CD14-positive monocyte (primary cell): ENCODE measurements around the gene PSEN1. TPM values are rescaled to one million over a fixed set of nuclear protein-coding genes. Genes with fewer than 3 reads are reported as not detected.

Experiments used
- DNase-seq, 3 donors: peaks; one replicate each; pipeline ENCODE4 v3.0.0-alpha.2; 2011 to 2022
- H2AFZ ChIP-seq: 2 replicates; pipeline ENCODE4 v1.6.0; 2012; ENCODE audit warnings: mild to moderate bottlenecking, low read depth, low read length, inconsistent platforms; ENCODE audit not compliant: insufficient read depth, poor library complexity, severe bottlenecking
- H3K27ac ChIP-seq, 2 donors: 1 replicate in 1 of 2; 2 replicates in 1 of 2; pipeline ENCODE4 v1.5.1; 2012 to 2013; ENCODE audit warnings: low read length in 2 of 2, control low read depth in 1 of 2, inconsistent platforms in 1 of 2, low read depth in 1 of 2, mild to moderate bottlenecking in 1 of 2
- H3K27me3 ChIP-seq, 2 donors: one replicate each; pipeline versions ENCODE4 v1.6.0 to v1.6.1; 2011 to 2013; ENCODE audit warnings: low read length in 2 of 2; ENCODE audit not compliant: control insufficient read depth in 2 of 2, insufficient read depth in 2 of 2
- H3K36me3 ChIP-seq, 2 donors: replicated peaks in 1 of 2; 1 replicate in 1 of 2; 2 replicates in 1 of 2; pipeline versions ENCODE4 v1.5.1 to v1.6.1; 2012 to 2013; ENCODE audit warnings: low read length in 2 of 2, control low read depth in 1 of 2, inconsistent platforms in 1 of 2, mild to moderate bottlenecking in 1 of 2; ENCODE audit not compliant: insufficient read depth in 2 of 2, control insufficient read depth in 1 of 2
- H3K4me1 ChIP-seq, 2 donors: 1 replicate in 1 of 2; 2 replicates in 1 of 2; pipeline versions ENCODE4 v1.5.1 to v1.6.1; 2012 to 2013; ENCODE audit warnings: low read length in 2 of 2, control low read depth in 1 of 2, inconsistent platforms in 1 of 2, mild to moderate bottlenecking in 1 of 2, moderate library complexity in 1 of 2; ENCODE audit not compliant: insufficient read depth in 2 of 2, control insufficient read depth in 1 of 2
- H3K4me2 ChIP-seq: replicated peaks from 2 replicates; pipeline ENCODE3; 2012; ENCODE audit warnings: low read length, moderate library complexity, mild to moderate bottlenecking; ENCODE audit not compliant: poor library complexity, severe bottlenecking; ENCODE audit errors: extremely low read depth
- H3K4me3 ChIP-seq, 3 experiments: fragments of 200-600 bp in 1 of 3; sonication (generic) in 1 of 3; replicated peaks in 1 of 3; 1 replicate in 2 of 3; 2 replicates in 1 of 3; pipeline ENCODE4 v1.5.1; 2011 to 2013; ENCODE audit warnings: low read length in 3 of 3, mild to moderate bottlenecking in 3 of 3, control low read depth in 2 of 3, low read depth in 2 of 3, inconsistent platforms in 1 of 3, moderate library complexity in 1 of 3
- H3K79me2 ChIP-seq: 2 replicates; pipeline ENCODE4 v1.6.0; 2012; ENCODE audit warnings: mild to moderate bottlenecking, control low read depth, inconsistent platforms, low read length, moderate library complexity; ENCODE audit not compliant: insufficient read depth
- H3K9ac ChIP-seq: 2 replicates; pipeline ENCODE4 v1.6.0; 2017; ENCODE audit warnings: low read length, mild to moderate bottlenecking; ENCODE audit not compliant: insufficient read depth, poor library complexity, severe bottlenecking
- H3K9me3 ChIP-seq, 2 donors: replicated peaks in 1 of 2; 1 replicate in 1 of 2; 2 replicates in 1 of 2; pipeline versions ENCODE4 v1.5.1 to v1.6.1; 2012 to 2013; ENCODE audit warnings: low read length in 2 of 2, control low read depth in 1 of 2; ENCODE audit not compliant: control insufficient read depth in 1 of 2, insufficient read depth in 1 of 2
- H4K20me1 ChIP-seq: 2 replicates; pipeline ENCODE4 v1.6.0; 2012; ENCODE audit warnings: mild to moderate bottlenecking, low read length, control low read depth, moderate library complexity; ENCODE audit not compliant: insufficient read depth
- H3K27ac Mint-ChIP-seq, 7 donors: one replicate each; pipeline ENCODE4 v1.8.0; 2020; ENCODE audit warnings: mild to moderate bottlenecking in 7 of 7, mixed read lengths in 7 of 7, moderate library complexity in 6 of 7, inconsistent platforms in 2 of 7
- H3K27me3 Mint-ChIP-seq, 3 donors: one replicate each; pipeline ENCODE4 v1.8.0; 2021 to 2022; ENCODE audit warnings: low read depth in 3 of 3, mild to moderate bottlenecking in 3 of 3, mixed read lengths in 3 of 3, moderate library complexity in 3 of 3, inconsistent platforms in 1 of 3
- H3K36me3 Mint-ChIP-seq, 2 donors: one replicate each; pipeline ENCODE4 v1.8.0; 2020; ENCODE audit warnings: mixed read lengths in 2 of 2, inconsistent platforms in 1 of 2, mild to moderate bottlenecking in 1 of 2
- H3K4me1 Mint-ChIP-seq: one replicate; pipeline ENCODE4 v1.8.0; 2020; ENCODE audit warnings: mild to moderate bottlenecking, mixed read lengths
- H3K4me3 Mint-ChIP-seq, 2 donors: one replicate each; pipeline ENCODE4 v1.8.0; 2020; ENCODE audit warnings: mild to moderate bottlenecking in 2 of 2, mixed read lengths in 2 of 2, moderate library complexity in 1 of 2
- H3K9me3 Mint-ChIP-seq, 7 donors: one replicate each; pipeline ENCODE4 v1.8.0; 2020 to 2022; ENCODE audit warnings: mixed read lengths in 7 of 7, mild to moderate bottlenecking in 6 of 7, moderate library complexity in 6 of 7, inconsistent platforms in 2 of 7
- CTCF ChIP-seq: fragments of 200-600 bp; IDR thresholded peaks from one replicate; pipeline ENCODE4 v1.8.0; 2022; ENCODE audit warnings: antibody characterized with exemption, mild to moderate bottlenecking
- WGBS: methylation state at CpG from one replicate; pipeline ENCODE4 v1.1.5; 2013; ENCODE audit warnings: missing lambda C conversion rate; ENCODE audit not compliant: insufficient coverage; 5-methylcytosine and 5-hydroxymethylcytosine counted together
- intact Hi-C, 2 donors: fragments of 100-400 bp; cut with micrococcal nuclease; formaldehyde crosslinking; loops; one replicate each; pipeline versions ENCODE4 v1.15.0 to v1.15.1; 2023
- polyA plus RNA-seq, 3 donors: library from polyadenylated mRNA; depleted of rRNA in 1 of 3; unstranded in 2 of 3; stranded (reverse) in 1 of 3; fragments of 300-500 nt in 2 of 3; fragments of >200 nt in 1 of 3; fragmentation: Illumina TruSeq in 2 of 3; gene quantifications; 1 replicate in 2 of 3; 2 replicates in 1 of 3; pipeline ENCODE4 v1.2.3, GENCODE V29; 2012 to 2021

Gene PSEN1
- polyA plus RNA-seq, 3 donors, result 42.4 to 130 (median 85.6) TPM

- no peak for TF ChIP-seq CTCF
- H3K9me3 Mint-ChIP-seq, result peaks cover 0 to 17% (median 7%) of the 10 kb centered on the region in 7 donors
- peaks cover 65 to 79% (median 67%) of the 10 kb centered on the region in 3 donors for H3K27me3 Mint-ChIP-seq
- H3K27ac Mint-ChIP-seq, result peak overlapping the region in 1 of 7 donors; percentile 53
- Histone ChIP-seq H4K20me1 (peaks cover 5% of the 10 kb centered on the region), H3K27me3 (peaks cover 45 to 67% of the 10 kb centered on the region in 2 donors), H3K4me1 (peaks cover 48 to 75% of the 10 kb centered on the region in 2 donors), H3K36me3 (no peaks in the 10 kb centered on the region), H2AFZ (peak overlapping the region; percentile 72), H3K4me2 (peak overlapping the region; percentile 83), H3K79me2 (no peaks in the 10 kb centered on the region), H3K9me3 (peaks cover 0 to 8% of the 10 kb centered on the region in 2 donors), H3K27ac (no peak overlapping the region), H3K4me3 (peak overlapping the region in 1 of 3 experiments; percentile 71), H3K9ac (peak overlapping the region; percentile 58)
- intact Hi-C loops, result no loop called here
- peaks cover 62% of the 10 kb centered on the region for H3K4me1 Mint-ChIP-seq
- peaks cover 11 to 12% of the 10 kb centered on the region in 2 donors for H3K36me3 Mint-ChIP-seq
- DNase-seq, result no peak
- H3K4me3 Mint-ChIP-seq, result peak overlapping the region; percentile 65 to 89
- WGBS, result 39% methylated on average over 6 of the region's 10 CpGs
These were observed 102.1 kb downstream of the PSEN1 start for GRCh38 chr14:73238424-73238852.

GRCh38 chr14:73238941-73239340 lies 102.6 kb downstream of the PSEN1 start:
- Mint-ChIP-seq H3K36me3 (peaks cover 11 to 12% of the 10 kb centered on the region in 2 donors), H3K27me3 (peaks cover 65 to 77% (median 66%) of the 10 kb centered on the region in 3 donors), H3K4me1 (peaks cover 65% of the 10 kb centered on the region), H3K27ac (peak overlapping the region in 1 of 7 donors; percentile 47), H3K9me3 (peaks cover 0 to 20% (median 7%) of the 10 kb centered on the region in 7 donors), H3K4me3 (peak overlapping the region in 1 of 2 donors; percentile 89)
- peaks cover 48 to 78% of the 10 kb centered on the region in 2 donors for H3K4me1 ChIP-seq
- DNase-seq, result no peak
- 93% methylated on average over 11 of the region's 11 CpGs for WGBS
- peak overlapping the region; percentile 52 for H3K4me2 ChIP-seq
- no peak overlapping the region for H3K9ac ChIP-seq
- intact Hi-C loops, result no loop called here
- peaks cover 5% of the 10 kb centered on the region for H4K20me1 ChIP-seq
- no peaks in the 10 kb centered on the region for H3K79me2 ChIP-seq
- no peak for TF ChIP-seq CTCF
- H3K4me3 ChIP-seq, result no peak overlapping the region
- H3K27ac ChIP-seq, result no peak overlapping the region
- H3K9me3 ChIP-seq, result peaks cover 0 to 8% of the 10 kb centered on the region in 2 donors
- peaks cover 42 to 67% of the 10 kb centered on the region in 2 donors for H3K27me3 ChIP-seq
- H2AFZ ChIP-seq, result no peak overlapping the region
- no peaks in the 10 kb centered on the region for H3K36me3 ChIP-seq
